PC-3 (cell line): ENCODE results near the gene PLXNA2.

Experiments used
- EZH2 ChIP-seq: fragments of 300-600 bp; sonication (generic); IDR thresholded peaks from one replicate; pipeline ENCODE4 v1.6.1; 2017; ENCODE audit warnings: antibody characterized with exemption, mild to moderate bottlenecking, low read length; ENCODE audit not compliant: unreplicated experiment
- EZH2phosphoT487 ChIP-seq: fragments of 300-600 bp; sonication (generic); IDR thresholded peaks from 2 replicates; pipeline ENCODE4 v1.6.1; 2018; ENCODE audit warnings: mild to moderate bottlenecking, antibody characterized with exemption, low read length, borderline replicate concordance
- TF ChIP-seq, protein P1 (sequence below): fragments of 300-600 bp; sonication (generic); conservative IDR thresholded peaks from 2 replicates; pipeline ENCODE4 v1.5.1; 2017; ENCODE audit warnings: antibody characterized with exemption, low read depth, mild to moderate bottlenecking, low read length

- TF ChIP-seq, protein P1, sequence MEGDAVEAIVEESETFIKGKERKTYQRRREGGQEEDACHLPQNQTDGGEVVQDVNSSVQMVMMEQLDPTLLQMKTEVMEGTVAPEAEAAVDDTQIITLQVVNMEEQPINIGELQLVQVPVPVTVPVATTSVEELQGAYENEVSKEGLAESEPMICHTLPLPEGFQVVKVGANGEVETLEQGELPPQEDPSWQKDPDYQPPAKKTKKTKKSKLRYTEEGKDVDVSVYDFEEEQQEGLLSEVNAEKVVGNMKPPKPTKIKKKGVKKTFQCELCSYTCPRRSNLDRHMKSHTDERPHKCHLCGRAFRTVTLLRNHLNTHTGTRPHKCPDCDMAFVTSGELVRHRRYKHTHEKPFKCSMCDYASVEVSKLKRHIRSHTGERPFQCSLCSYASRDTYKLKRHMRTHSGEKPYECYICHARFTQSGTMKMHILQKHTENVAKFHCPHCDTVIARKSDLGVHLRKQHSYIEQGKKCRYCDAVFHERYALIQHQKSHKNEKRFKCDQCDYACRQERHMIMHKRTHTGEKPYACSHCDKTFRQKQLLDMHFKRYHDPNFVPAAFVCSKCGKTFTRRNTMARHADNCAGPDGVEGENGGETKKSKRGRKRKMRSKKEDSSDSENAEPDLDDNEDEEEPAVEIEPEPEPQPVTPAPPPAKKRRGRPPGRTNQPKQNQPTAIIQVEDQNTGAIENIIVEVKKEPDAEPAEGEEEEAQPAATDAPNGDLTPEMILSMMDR: no peak
- no peak for TF ChIP-seq EZH2
- TF ChIP-seq EZH2phosphoT487: no peak
These were observed 30.9 kb upstream of the PLXNA2 start for GRCh38 chr1:208275083-208275482.
